ENCODE results near the gene SLC16A8.

- TF ChIP-seq CTCF (IDR thresholded peaks at IDR 0.05; ENCODE audit: insufficient read depth, low read length) (no peak), POLR2AphosphoS5 (IDR thresholded peaks at IDR 0.05; ENCODE audit: low read depth) (no peak), GABPA (IDR thresholded peaks at IDR 0.05; ENCODE audit: low read depth) (no peak)
- TF ChIP-seq, protein P1, sequence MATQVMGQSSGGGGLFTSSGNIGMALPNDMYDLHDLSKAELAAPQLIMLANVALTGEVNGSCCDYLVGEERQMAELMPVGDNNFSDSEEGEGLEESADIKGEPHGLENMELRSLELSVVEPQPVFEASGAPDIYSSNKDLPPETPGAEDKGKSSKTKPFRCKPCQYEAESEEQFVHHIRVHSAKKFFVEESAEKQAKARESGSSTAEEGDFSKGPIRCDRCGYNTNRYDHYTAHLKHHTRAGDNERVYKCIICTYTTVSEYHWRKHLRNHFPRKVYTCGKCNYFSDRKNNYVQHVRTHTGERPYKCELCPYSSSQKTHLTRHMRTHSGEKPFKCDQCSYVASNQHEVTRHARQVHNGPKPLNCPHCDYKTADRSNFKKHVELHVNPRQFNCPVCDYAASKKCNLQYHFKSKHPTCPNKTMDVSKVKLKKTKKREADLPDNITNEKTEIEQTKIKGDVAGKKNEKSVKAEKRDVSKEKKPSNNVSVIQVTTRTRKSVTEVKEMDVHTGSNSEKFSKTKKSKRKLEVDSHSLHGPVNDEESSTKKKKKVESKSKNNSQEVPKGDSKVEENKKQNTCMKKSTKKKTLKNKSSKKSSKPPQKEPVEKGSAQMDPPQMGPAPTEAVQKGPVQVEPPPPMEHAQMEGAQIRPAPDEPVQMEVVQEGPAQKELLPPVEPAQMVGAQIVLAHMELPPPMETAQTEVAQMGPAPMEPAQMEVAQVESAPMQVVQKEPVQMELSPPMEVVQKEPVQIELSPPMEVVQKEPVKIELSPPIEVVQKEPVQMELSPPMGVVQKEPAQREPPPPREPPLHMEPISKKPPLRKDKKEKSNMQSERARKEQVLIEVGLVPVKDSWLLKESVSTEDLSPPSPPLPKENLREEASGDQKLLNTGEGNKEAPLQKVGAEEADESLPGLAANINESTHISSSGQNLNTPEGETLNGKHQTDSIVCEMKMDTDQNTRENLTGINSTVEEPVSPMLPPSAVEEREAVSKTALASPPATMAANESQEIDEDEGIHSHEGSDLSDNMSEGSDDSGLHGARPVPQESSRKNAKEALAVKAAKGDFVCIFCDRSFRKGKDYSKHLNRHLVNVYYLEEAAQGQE (IDR thresholded peaks at IDR 0.05; ENCODE audit: insufficient replicate concordance, low read depth): no peak
Measured at GRCh38 chr22:38083931-38084631, at the start of gene SLC16A8.
